Measurements from ENCODE around the gene OXNAD1.
A peak's percentile ranks its signal among the peaks of the same experiment; 100 is the strongest.

The OXNAD1 gene

DNA sequence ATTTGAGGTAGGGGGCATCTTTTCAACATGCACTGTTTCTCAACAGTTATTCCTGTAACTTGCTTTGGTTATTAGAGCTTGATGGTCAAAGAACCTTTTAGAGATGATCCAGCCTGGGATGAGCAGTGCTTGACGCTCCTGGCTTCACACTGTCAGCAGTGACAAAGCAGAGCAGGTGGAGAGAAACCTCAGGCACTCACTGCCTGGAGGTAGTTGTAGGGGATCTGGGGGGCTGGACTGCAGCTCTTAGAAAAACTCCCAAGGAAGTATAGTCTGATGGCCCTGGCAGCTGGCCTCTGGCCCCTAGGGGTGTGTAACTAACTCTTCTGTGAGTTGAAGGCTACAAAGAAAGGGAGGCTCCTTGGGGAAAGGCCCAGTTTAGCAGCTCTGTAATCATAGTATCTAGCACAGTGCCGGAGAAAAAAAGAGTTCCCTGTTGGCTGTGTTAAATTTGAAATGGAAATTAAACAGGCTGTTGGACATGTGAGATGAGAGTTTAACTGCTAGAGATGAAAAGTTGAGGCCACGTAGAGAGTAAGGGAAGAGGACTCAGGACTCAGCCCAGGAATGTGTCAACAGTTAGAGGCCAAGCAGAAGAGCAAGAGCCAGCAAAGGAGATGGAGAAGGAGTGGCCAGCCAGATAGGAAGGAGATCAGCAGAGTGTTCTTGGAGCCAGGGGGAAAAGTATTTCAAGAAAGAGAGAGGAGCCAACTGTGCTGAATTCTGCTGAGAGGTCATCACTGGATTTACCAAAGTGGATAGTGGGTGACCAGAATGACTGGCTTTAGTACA, 14.2 kb downstream of the OXNAD1 start:
- DNase-seq (ENCODE audit: low read depth in 3 of 3) = no peak

DNA sequence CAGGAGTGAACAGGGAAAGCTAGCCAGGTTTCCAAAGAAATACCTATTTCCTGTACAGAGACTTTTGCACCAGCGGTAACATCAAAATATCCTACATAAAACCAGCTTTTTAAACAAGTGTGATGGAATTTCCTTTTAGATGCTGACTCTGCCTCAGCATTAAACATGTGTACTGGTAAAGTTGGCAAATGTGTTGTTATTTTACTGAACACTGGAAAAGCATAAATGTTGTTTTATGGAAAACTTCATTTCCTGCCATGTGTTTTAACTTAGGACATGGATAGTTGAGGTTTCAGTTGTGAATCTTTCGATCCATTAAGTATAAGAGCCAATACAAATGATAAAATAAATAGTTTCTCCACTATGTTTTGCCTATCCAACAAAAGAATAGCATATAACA, 15.7 kb downstream of the OXNAD1 start:
- DNase-seq (ENCODE audit: low read depth in 3 of 3) = no peak

DNA sequence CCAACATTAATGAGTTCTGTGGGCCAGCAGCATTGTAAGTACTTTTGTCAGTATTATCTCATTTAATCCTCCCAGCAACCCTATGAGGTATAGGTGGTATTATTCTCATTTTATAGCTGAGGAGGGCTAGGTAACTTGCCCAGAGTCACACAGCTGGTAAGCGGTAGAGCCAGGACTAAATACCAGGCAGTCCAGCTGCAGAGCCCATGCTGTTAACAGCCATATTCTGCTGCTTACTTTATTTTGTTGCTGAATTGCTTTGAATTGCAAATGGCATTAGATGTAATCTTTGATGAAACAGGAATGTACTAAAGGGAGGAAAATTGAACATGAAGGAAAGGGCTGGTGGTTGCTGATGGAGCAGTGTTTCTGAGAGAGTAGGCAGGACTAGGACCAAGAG, 19.6 kb downstream of the OXNAD1 start:
- DNase-seq (ENCODE audit: low read depth in 3 of 3) = no peak

DNA sequence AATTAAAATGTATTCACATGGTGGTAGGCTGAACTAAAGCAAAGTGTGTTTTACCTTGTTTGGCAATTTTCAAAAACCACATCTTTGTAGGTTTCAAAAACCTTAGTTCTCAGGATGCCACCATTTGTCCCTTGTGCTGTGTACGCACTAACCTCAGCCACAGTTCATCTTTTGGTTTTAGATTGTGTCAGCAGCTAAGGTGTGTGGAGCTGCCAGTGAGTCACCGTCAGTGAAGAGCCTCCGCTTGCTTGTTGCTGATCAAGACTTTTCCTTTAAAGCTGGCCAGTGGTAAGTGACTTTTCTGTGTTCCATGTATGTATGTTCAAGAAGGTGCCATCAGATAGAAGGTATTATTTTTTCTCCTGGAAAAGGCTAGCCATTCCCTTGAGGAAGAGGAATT, 21.1 kb downstream of the OXNAD1 start:
- DNase-seq (ENCODE audit: low read depth in 3 of 3) = peak in 2 of 3 experiments; percentile 58 to 63

DNA sequence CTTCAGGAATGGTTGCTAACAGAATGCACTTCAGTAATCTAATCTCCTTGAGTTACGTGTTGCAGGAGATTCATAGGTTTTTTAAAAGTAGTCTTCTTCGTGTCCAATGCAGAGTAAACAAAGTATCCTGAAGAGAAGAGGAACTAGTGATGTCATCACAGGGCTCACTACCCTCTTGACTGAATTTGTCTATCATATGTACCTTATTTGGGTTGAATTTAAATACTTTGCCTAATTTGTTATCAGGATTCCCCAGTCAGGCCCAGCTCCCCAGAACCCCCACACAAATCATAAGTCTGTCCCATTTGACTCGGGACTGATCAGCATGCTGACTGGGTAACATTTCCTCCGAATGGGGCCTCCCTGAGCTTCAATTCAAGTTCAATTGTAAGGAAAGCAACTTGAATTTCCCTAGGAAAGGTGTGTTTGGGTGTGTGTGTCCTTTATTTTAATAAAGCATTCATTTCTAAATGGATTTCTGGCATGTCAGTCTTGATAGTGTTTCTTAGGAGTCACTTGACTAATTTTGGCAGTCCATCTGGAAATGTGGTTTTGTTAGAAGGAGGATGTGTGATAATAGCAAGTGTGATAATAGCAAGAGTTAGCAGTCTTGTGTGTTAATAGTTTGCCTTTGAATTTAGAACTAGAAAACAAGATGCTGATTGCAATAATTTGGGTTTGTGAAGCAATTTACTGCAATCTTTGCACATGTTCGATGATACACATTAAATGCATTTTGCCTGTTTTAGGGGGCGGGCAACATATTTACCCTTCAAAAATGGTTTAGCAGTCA, 21.9 kb downstream of the OXNAD1 start:
- DNase-seq (ENCODE audit: low read depth in 3 of 3) = no peak

DNA sequence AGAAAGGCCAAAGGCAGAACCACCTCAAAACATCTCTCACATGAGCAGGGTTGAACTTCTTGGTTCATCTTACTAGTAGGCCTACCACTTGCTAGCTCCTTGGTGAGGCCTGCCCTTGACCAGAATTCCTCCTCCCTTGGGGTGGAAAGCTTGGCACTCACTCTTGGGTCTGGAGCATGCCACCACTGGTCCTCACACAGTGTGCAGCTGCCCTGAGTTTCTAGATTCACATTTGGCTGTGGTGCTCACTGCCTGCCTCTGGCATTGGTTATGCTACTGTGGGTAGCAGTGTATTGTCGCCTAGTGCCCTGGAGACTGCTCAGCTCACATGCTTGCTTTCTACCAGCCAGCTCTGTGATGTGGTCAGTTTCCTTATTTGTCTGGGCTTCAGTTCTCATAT, 23.7 kb downstream of the OXNAD1 start:
- DNase-seq (ENCODE audit: low read depth in 3 of 3) = no peak

DNA sequence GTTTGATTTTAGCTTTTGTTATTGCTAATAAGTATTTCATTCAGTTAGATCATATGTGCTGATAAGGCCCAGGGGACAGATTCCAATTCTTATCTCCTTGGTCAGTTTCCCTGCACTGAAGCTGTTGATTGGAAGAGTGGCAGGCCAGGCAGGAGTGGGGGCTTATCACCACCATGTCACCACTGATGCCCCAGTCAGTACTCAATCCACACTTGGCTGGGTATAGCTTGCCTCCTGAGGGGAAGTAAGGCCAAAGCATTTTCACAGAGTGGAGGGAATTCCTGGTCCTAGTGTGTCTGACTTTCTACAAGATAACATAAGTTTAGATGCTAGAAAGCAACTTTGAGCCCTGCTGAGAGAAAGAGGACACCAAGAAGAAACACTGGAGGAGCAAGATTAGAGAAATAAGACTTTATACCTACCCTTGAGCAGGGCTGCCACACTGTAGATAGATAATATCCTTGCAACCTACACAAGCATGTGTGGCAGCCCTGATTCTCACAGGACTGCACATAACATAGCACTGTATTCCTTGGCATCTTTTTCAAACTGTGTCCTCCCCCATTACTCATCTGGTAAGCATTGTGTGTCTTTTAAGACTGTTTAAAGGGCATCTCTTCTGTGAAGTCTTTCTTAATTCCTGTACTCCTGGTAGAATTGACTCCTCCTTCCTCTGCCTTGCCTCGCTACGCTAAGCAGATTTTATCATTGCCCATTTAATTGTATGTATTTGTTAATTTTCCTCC, 24.3 kb downstream of the OXNAD1 start:
- DNase-seq (ENCODE audit: low read depth in 3 of 3) = no peak

DNA sequence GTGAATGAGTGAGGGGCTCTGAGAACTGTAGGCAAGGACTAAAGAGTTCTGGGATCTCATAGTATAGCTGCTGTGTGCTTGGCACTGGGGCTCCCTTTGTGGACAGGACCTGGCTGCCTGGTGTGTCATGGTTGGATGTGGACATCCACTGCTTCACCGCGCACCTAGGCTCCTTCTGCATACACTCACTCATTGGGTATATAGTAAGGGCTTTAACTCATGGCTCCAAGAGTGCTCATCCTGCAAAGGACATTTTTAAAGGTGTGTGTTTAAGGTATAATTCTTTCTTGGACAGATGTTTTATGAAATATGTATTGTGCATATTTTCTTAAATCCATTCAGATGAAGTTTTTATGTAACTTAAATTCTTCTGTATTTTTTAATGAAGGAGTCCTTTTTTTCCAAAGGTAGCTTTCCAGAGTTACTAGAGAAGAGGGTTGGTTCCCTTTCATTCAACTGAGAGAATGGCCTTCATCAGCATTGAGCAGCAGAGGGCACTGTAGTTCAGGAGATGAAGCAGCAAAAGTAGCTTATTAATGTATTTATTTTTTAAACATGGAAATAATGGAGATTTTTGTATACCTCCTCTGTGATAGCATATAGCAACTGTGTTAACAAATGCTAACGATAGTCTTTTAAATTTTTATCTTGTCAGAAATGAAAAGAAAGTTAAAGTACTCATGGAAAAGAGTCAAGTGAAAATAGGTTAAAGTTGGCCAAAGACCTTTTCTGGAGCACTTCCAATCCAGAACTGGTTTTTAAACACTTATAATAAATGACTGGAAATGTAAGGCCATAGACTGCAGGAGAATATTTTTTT, 25.2 kb downstream of the OXNAD1 start:
- peak in 1 of 3 experiments; percentile 45 for DNase-seq (ENCODE audit: low read depth in 3 of 3)

DNA sequence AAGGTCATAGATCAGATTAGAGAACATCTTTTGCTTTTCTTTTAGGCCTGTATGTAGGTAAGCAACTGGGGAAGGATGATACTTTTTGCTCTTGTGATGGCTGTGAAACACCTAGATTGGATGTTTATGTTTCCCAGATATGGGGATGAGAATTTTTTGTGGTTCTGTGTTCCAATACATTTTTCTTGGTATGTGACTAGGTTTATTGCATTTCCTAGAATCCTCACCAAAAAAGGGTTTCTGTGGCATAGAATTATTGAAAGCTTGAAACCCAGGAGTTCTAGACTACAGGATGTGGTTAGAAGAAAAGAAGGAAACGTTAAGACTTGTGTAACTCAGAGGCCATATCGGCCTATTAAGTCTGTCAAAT, 25.8 kb downstream of the OXNAD1 start:
- no peak for DNase-seq (ENCODE audit: low read depth in 3 of 3)

DNA sequence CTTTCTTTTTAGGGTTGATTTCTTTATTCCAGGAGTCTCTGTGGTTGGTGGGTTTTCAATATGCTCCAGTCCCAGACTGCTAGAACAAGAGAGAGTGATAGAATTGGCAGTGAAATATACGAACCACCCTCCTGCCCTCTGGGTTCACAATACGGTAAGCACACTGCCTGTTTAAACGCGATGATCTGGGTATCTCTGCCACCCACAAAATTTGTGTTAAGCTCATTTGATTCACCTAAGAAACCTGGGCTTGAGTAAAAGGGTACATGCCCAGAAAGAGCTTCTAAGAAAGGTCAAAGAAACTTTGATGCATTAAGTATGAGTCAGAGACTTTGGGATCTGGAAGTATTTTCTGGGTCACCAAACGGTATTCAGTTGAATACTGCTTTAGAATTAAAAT, 29.8 kb downstream of the OXNAD1 start:
- no peak for DNase-seq (ENCODE audit: low read depth in 3 of 3)

DNA sequence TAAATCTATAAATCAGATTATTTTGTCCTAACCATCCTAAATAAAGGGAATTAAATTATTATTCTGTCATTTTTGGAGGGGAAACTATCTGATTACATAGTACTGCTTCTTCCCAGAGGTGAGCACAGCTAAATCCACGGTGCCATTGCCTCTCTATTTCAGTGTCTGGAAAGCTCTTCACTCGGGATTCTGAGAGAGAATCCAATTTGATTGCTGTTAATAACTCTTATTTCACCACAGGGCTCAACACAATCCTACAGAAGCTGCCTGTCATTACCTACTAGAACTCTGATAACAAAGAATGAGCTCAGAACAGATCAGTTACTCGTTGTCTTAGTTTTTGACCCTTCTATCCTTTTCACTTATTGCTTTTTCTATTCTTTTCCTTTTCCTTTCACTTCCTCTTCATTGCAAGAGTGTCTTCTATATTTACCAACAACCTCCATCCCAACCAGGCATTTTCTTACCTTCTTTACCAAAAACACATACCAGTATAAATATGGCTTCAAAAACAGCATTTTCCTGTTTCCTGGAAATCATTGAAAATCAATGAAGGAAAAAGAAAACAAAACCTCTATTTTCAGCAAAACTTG, 30.4 kb downstream of the OXNAD1 start:
- DNase-seq (ENCODE audit: low read depth in 3 of 3) = no peak

DNA sequence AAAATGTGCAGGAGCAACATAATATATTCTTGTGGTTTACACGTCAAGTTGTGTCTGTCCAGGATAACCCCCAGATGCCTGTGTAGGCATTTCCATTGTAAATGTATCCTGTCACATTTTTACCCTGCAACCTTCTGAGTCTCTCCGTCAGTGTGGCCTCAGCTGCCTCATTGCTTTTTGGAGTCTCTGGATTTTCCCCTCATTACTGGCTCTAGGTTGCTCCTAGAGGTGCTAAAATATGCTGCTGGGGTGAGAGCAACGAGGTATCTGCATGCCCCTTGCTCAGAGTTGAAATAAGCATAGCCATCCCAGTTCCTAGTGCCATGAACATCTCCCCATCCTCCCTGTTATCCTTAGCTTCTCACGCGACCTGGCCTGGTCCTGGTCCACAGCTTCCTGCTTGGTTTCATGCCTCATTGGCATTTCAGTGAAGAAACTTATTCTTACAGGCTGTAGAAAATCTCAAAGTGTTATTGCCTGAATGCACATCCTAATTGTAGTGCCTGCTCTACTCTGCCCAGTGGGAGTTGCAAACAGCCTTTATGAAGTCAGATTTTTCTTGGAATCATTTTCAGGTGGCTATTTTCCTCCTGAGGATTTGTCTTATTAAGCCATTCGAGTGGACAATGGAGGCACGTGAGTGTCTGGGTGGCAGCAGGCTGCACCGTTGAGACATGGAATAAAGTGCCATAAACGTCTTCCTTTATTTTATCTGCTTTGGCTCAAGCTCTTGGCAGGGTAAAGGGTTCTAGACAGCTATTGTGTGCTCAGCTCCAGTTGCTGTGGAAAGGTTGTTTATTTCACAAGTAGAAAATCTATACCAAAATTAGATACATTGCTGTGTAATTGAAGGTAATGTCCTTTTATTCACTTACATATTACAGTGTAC, 33.2 kb downstream of the OXNAD1 start:
- no peak for DNase-seq (ENCODE audit: low read depth in 3 of 3)

DNA sequence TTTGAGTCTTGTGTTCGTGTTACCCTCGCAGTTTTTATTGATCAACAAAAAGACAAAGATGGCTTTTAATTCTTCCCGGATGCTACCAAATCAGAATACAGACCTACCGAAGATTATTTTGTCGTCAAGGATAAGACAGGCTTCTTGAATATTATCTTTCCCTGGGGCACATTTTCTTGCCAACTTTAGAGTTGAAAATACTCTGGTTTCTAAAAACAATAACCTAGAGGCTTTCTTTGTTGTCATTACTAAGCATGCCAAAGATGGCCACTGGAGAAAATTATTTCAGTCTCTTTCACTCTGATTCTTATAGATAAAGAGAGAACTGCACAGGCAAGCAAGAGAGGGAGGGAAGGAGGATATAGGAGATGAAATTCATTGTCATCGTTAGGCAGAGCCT, 33.9 kb downstream of the OXNAD1 start:
- DNase-seq (ENCODE audit: low read depth in 3 of 3) = no peak

DNA sequence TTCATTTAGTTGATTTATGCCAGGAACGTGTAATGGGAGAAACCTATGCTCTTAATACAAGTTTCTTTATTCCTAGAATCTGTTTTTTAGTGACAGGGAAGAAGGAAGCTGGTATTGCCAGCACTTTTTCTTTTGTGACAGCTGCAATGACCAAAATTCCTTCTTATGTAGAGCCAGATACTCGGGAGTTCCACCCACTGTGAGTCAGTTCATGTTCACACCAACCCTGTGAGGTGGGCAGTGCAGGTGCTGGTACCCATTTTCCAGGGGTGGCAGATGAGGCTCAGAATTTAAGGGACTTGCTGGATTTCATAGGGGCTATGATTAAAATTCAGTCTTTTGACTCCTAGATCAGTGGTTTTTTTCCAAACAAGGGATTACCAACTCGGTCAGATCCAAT, 34.7 kb downstream of the OXNAD1 start:
- no peak for DNase-seq (ENCODE audit: low read depth in 3 of 3)

DNA sequence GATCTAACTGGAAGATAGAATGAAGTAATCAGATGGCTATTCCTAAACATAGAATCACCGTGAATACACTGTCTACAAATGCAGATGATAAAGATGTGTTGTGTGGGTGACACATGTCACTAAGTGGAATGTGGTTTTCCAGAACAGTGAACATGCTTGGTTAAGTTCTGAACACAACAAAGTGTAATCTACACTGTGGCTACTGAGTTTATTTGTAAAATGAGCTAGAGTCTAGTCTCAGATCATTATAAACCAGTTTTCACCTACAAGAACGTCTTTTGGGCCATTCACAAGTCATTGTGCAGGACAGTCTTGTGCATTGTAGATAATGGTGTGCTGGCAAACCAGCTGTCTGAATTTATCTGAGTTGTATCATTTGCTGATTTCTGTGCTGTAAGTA, 35.3 kb downstream of the OXNAD1 start:
- DNase-seq (ENCODE audit: low read depth in 3 of 3) = no peak

DNA sequence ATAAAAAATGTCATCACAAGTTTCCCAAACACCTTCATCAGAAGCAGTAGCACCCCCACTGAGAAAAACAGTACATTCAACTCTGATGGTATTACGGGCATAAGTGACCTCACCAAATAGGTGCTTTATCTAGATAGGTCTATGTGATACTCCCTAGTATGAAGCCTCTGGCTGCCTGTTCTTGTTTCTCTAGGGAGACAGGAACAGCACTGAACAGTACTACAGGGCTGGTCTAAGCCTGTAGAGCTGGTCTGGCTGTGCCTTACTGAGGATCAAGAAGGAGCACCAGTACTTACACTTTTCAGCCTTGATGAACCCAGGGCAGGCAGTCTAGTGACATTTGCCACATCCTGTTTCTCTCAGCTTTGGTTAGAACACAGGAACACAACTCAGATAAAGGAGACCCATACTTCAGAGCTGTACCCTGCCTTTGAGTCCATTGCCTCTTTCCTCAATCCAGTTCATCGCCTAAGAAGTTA, 35.9 kb downstream of the OXNAD1 start:
- no peak for DNase-seq (ENCODE audit: low read depth in 3 of 3)

DNA sequence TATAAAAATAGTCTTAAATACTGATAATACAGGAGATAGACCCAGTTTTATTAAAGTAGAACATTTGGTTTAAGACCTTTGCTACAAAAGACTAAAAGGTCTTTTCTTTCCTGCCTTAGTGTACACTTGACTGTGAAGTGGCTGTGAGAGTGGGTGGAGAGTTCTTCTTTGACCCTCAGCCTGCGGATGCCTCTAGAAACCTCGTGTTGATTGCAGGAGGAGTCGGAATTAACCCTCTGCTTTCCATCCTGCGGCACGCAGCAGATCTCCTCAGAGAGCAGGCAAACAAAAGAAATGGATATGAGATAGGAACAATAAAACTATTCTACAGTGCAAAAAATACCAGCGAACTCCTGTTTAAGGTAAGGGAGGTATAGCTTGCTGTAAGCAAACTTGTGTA, 36.5 kb downstream of the OXNAD1 start:
- no peak for DNase-seq (ENCODE audit: low read depth in 3 of 3)

DNA sequence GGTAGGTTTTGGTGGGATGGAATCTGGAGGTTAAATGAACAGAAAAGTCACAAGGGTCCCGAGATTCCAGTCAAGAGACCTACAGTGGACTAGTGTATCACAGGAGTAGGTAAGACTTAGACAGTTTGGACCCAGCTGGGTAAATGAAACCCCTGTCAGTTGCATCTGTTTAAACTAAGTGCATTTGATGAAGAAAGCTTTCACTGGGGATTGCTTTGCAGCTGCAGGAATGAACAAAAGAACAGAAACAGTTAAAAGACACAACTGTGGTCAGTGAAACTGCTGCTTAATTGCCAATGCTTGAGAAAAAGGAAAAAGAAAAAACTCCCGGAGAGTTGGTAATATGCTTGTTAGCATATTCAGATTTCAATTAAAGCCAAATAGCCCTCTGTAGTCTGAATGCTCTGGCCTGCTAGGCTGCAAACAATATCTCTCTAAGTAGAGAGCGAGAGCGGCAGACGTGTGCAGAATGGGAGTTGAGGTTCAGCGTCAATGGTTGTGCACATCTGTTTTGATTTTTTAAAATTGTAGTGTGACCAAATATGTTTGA, 37.1 kb downstream of the OXNAD1 start:
- no peak for DNase-seq (ENCODE audit: low read depth in 3 of 3)

DNA sequence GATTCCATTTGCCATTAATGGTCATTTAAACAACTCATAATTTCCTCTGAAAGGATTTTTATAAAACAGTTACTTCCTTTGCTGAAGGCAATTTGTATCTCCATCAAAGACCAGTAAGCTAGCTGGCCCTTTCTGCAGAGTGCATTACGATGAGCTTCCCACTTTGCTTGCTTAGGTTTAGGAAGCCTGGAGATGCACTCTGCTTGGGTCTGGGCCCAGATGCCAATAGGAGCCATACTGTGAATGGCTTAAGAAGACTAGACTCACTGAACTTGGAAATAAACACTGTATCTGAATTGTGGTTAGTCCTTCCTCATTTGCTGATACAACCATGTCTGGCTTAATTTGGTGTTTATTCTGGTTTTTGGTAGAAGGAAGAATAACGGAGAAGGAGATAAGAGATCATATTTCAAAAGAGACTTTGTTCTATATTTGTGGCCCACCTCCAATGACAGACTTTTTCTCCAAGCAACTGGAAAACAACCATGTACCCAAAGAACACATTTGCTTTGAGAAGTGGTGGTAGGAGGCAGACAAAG, 38.1 kb downstream of the OXNAD1 start:
- DNase-seq (ENCODE audit: low read depth in 3 of 3) = no peak

Data from stimulated activated CD4-positive, alpha-beta T cell treated with anti-CD3 and anti-CD28 coated beads, TNF-alpha, amount 100 ng/mL, for 24 hours (primary cell).